ENCODE data around the gene MAGOH. TPM values are rescaled to one million over a fixed set of nuclear protein-coding genes. Genes with fewer than 3 reads are reported as not detected.
"Not testable (repeated sequence)": the region's sequence is repeated elsewhere in the genome, so short reads cannot be mapped to it uniquely, and the experiment has no call there.

Gene MAGOH
- polyA plus RNA-seq, 1 of the 3 experiments (the other 2 are of a cell fraction), result 26.5 TPM

DNA sequence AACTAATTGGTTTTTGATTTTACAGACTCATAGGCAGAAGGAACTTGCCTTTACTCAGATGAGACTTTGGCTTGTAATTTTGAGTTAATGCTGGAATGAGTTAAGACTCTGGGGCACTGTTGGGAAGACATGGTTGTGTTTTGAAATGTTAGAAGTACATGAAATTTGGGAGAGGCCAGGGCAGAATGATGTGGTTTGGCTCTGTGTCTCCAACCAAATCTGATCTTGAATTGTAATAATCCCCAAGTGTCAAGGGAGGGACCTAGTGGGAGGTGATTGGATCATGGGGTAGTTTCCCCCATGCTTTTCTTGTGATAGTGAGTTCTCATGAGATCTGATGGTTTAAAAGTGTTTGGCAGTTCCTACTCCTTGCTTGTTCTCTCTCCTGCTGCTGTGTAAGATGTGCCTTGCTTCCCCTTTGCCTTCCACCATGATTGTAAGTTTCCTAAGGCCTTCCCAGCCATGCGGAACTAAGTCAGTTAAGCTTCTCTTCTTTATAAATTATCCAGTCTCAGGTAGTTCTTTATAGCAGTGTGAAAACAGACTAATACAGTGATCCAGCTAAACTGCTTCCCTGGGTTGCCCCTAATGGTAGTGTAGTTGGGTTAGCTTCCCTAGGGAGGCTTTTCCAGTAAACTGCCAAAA, 31.5 kb downstream of the MAGOH start:
- H3K4me1 ChIP-seq (ENCODE audit: control insufficient read depth in 1 of 2, insufficient read depth in 2 of 2, low read depth in 1 of 2, low read length in 1 of 2), result no peaks in the 10 kb centered on the region
- DNase-seq, result no peak
- no peaks in the 10 kb centered on the region for H3K27me3 ChIP-seq (ENCODE audit: insufficient read depth)
- no peaks in the 10 kb centered on the region for H4K20me1 ChIP-seq (ENCODE audit: insufficient read depth)
- no peak overlapping the region for H2AFZ ChIP-seq (ENCODE audit: low read depth)
- peaks cover 54 to 74% of the 10 kb centered on the region in 2 experiments for H3K36me3 ChIP-seq (replicated peaks in 1 of 2; ENCODE audit: control insufficient read depth in 1 of 2, insufficient read depth in 2 of 2, low read length in 1 of 2)
- no peak overlapping the region for H3K9ac ChIP-seq
- WGBS (ENCODE audit: low lambda C conversion rate), result 100% methylated on average over 1 of the region's 1 CpG
- no peaks in the 10 kb centered on the region for H3K9me2 ChIP-seq
- TF ChIP-seq FOXM1 (IDR thresholded peaks at IDR 0.05; ENCODE audit: low read depth) (no peak), NRF1 (IDR thresholded peaks at IDR 0.05; ENCODE audit: low read depth, low read length) (no peak), FOSL2 (IDR thresholded peaks at IDR 0.05; ENCODE audit: borderline replicate concordance, low read depth) (no peak), RAD21 (IDR thresholded peaks at IDR 0.05; ENCODE audit: low read length) (no peak), GABPA (IDR thresholded peaks at IDR 0.05; ENCODE audit: low read depth) (no peak), TAF1 (IDR thresholded peaks at IDR 0.05; ENCODE audit: borderline replicate concordance, low read depth, low read length) (no peak), CHD2 (IDR thresholded peaks at IDR 0.05; ENCODE audit: low read length, partially characterized antibody) (no peak)
- H3K4me2 ChIP-seq, result no peak overlapping the region
- no peaks in the 10 kb centered on the region; the same call in 1 of the 2 replicates for H3K79me2 ChIP-seq (ENCODE audit: insufficient read depth)
- H3K4me3 ChIP-seq (ENCODE audit: low read depth in 2 of 2, low read length in 1 of 2), result no peak overlapping the region
- peaks cover 5% of the 10 kb centered on the region for H3F3A ChIP-seq (replicated peaks; ENCODE audit: insufficient read depth)
- peaks cover 4% of the 10 kb centered on the region; the same call in 1 of the 2 replicates for H3K9me3 ChIP-seq
- ChIA-PET POLR2A (no interaction called here), CTCF (no interaction called here)
- no peak overlapping the region for H3K27ac ChIP-seq (ENCODE audit: low read depth in 2 of 2, low read length in 1 of 2)

DNA sequence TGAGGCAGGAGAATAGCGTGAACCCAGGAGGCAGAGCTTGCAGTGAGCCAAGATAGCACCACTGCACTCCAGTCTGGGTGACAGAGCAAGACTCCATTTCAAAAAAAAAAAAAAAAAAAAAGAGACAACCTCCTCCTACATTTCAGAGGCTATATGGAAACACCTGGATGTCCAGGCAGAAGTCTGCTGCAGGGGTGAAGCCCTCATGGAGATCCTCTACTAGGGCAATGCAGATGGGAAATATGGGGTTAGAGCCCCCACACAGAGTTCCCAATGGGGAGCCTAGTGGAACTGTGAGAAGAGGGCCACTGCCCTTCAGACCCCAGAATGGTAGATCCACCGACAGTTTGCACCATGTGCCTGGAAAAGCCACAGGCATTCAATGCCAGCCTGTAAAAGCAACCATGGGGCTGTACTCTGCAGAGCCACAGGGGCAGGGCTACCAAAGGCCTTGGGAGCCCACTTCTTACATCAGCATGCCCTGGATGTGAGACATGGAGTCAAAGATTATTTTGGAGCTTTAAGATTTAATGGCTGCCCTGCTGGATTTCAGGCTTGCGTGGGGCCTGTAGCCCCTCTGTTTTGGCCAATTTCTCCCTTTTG, 32.1 kb downstream of the MAGOH start:
- H2AFZ ChIP-seq (ENCODE audit: low read depth); H3K9ac ChIP-seq; H3K79me2 ChIP-seq (ENCODE audit: insufficient read depth); H3K27ac ChIP-seq (ENCODE audit: low read depth in 2 of 2, low read length in 1 of 2); POLR2A ChIA-PET; H3K9me3 ChIP-seq; CTCF ChIA-PET; H3K4me2 ChIP-seq; H3K4me1 ChIP-seq (ENCODE audit: control insufficient read depth in 1 of 2, insufficient read depth in 2 of 2, low read depth in 1 of 2, low read length in 1 of 2); H3F3A ChIP-seq (replicated peaks; ENCODE audit: insufficient read depth); H3K4me3 ChIP-seq (ENCODE audit: low read depth in 2 of 2, low read length in 1 of 2); H3K9me2 ChIP-seq; H3K27me3 ChIP-seq (ENCODE audit: insufficient read depth); DNase-seq; H4K20me1 ChIP-seq (ENCODE audit: insufficient read depth): not testable (repeated sequence)
- H3K36me3 ChIP-seq (replicated peaks in 1 of 2; ENCODE audit: control insufficient read depth in 1 of 2, insufficient read depth in 2 of 2, low read length in 1 of 2), result peaks cover 60 to 77% of the 10 kb centered on the region in 2 experiments
- WGBS (ENCODE audit: low lambda C conversion rate), result 93% methylated on average over 2 of the region's 3 CpGs

DNA sequence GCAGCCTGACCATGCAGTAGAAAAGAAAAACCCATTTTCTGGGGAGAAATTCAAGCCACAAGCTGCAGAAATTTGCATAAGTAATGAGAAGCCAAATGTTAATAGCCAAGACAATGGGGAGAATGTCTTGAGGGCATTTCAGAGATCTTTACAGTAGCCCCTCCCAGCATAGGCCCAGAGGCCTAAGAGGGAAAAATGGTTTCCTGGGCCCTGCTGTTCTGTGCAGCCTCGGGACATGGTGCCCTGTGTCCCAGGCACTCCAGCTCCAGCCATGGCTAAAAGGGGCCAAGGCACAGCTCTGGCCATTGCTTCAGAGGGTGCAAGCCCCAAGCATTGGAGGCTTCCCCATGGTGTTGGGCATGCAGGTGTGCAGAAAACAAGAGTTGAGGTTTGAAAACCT, 32.8 kb downstream of the MAGOH start:
- H3K79me2 ChIP-seq (ENCODE audit: insufficient read depth); H3K4me1 ChIP-seq (ENCODE audit: control insufficient read depth in 1 of 2, insufficient read depth in 2 of 2, low read depth in 1 of 2, low read length in 1 of 2); DNase-seq; H3K27ac ChIP-seq (ENCODE audit: low read depth in 2 of 2, low read length in 1 of 2); H3K4me3 ChIP-seq (ENCODE audit: low read depth in 2 of 2, low read length in 1 of 2); H2AFZ ChIP-seq (ENCODE audit: low read depth); H3K9me3 ChIP-seq; CTCF ChIA-PET; H3K9ac ChIP-seq; H3F3A ChIP-seq (replicated peaks; ENCODE audit: insufficient read depth); H3K27me3 ChIP-seq (ENCODE audit: insufficient read depth); H4K20me1 ChIP-seq (ENCODE audit: insufficient read depth); POLR2A ChIA-PET; H3K4me2 ChIP-seq; H3K9me2 ChIP-seq: not testable (repeated sequence)
- no CpG with 5 or more reads among the region's 1 CpG for WGBS (ENCODE audit: low lambda C conversion rate)
- peaks cover 60 to 73% of the 10 kb centered on the region in 2 experiments for H3K36me3 ChIP-seq (replicated peaks in 1 of 2; ENCODE audit: control insufficient read depth in 1 of 2, insufficient read depth in 2 of 2, low read length in 1 of 2)
